Measurements from ENCODE around the gene PDE4D.

PDE4D gene

GRCh38 chr5:59617186-59617771, 276.2 kb downstream of the PDE4D start:
- DNase-seq (ENCODE audit: low read depth) = peak; percentile 5
- H3K4me3 ChIP-seq (ENCODE audit: low read length) = no peak overlapping the region
- TF ChIP-seq CTCF (IDR thresholded peaks at IDR 0.05; ENCODE audit: insufficient read depth, low read depth, low read length, missing control alignments) = no peak

- no peak overlapping the region for H3K4me3 ChIP-seq (ENCODE audit: low read length)
- no peak for DNase-seq (ENCODE audit: low read depth)
- no peak for TF ChIP-seq CTCF (IDR thresholded peaks at IDR 0.05; ENCODE audit: insufficient read depth, low read depth, low read length, missing control alignments)
These were observed 277.1 kb downstream of the PDE4D start for GRCh38 chr5:59616413-59616812.

- H3K4me3 ChIP-seq (ENCODE audit: low read length) = no peak overlapping the region
- peak; percentile 60 for DNase-seq (ENCODE audit: low read depth)
- TF ChIP-seq CTCF (IDR thresholded peaks at IDR 0.05; ENCODE audit: insufficient read depth, low read depth, low read length, missing control alignments) = no peak
These were observed 278.3 kb downstream of the PDE4D start for GRCh38 chr5:59615272-59615671.

GRCh38 chr5:59609501-59610265, 283.8 kb downstream of the PDE4D start:
- no peak for TF ChIP-seq CTCF (IDR thresholded peaks at IDR 0.05; ENCODE audit: insufficient read depth, low read depth, low read length, missing control alignments)
- no peak for DNase-seq (ENCODE audit: low read depth)
- no peak overlapping the region for H3K4me3 ChIP-seq (ENCODE audit: low read length)

- no peak for TF ChIP-seq CTCF (IDR thresholded peaks at IDR 0.05; ENCODE audit: insufficient read depth, low read depth, low read length, missing control alignments)
- no peak for DNase-seq (ENCODE audit: low read depth)
- no peak overlapping the region for H3K4me3 ChIP-seq (ENCODE audit: low read length)
These were observed 284.8 kb downstream of the PDE4D start for GRCh38 chr5:59608745-59609144.

- no peak for DNase-seq (ENCODE audit: low read depth)
- no peak overlapping the region for H3K4me3 ChIP-seq (ENCODE audit: low read length)
These were observed 286.3 kb downstream of the PDE4D start for GRCh38 chr5:59607138-59607765.

More at GRCh38 chr5:59607138-59607765, 286.3 kb downstream of the PDE4D start:
- TF ChIP-seq CTCF (IDR thresholded peaks at IDR 0.05; ENCODE audit: insufficient read depth, low read depth, low read length, missing control alignments) = no peak

Data from epithelial cell of esophagus (primary cell).